HepG2 (cell line): ENCODE measurements around the gene SLC16A3. TPM values are rescaled to one million over a fixed set of nuclear protein-coding genes. Genes with fewer than 3 reads are reported as not detected.
A peak's percentile ranks its signal among the peaks of the same experiment; 100 is the strongest.

ENCODE experiments used
- CBX5 ChIP-seq: sonication (generic); formaldehyde crosslinking; IDR thresholded peaks from 2 replicates; pipeline ENCODE4 v1.4.0; 2020; ENCODE audit warnings: missing genetic modification reagents, borderline replicate concordance
- FOXA1 ChIP-seq, 2 experiments: fragments of 450-650 bp in 1 of 2; sonication (generic) in 1 of 2; formaldehyde crosslinking in 1 of 2; IDR thresholded peaks; 2 replicates each; pipeline versions ENCODE4 v1.4.0 to v1.6.1; 2016 to 2020; ENCODE audit warnings: missing genetic modification reagents in 1 of 2
- FOXO4 ChIP-seq: sonication (generic); formaldehyde crosslinking; conservative IDR thresholded peaks from 2 replicates; pipeline ENCODE4 v1.8.1; 2023; ENCODE audit warnings: missing genetic modification reagents
- HINFP ChIP-seq: sonication (generic); formaldehyde crosslinking; IDR thresholded peaks from 2 replicates; pipeline ENCODE4 v1.4.0; 2020; ENCODE audit warnings: low read depth, mild to moderate bottlenecking, missing genetic modification reagents
- MBNL3 ChIP-seq: fragments of 250-450 bp; sonication (Bioruptor Pico); conservative IDR thresholded peaks from 2 replicates; pipeline ENCODE4 v1.8.0; 2022; ENCODE audit warnings: mild to moderate bottlenecking, inconsistent platforms
- MIER3 ChIP-seq: IDR thresholded peaks from 2 replicates; pipeline ENCODE4 v1.6.1; 2016; ENCODE audit warnings: missing compliant biosample characterization, borderline replicate concordance
- MXD4 ChIP-seq: IDR thresholded peaks from 2 replicates; pipeline ENCODE4 v1.6.1; 2016; ENCODE audit warnings: mild to moderate bottlenecking, missing biosample characterization, missing genetic modification reagents
- MYC ChIP-seq: sonication (generic); formaldehyde crosslinking; IDR thresholded peaks from 2 replicates; pipeline ENCODE4 v1.9.0; 2021; ENCODE audit warnings: missing genetic modification reagents, borderline replicate concordance
- NR2F1 ChIP-seq, 2 experiments: fragments of 450-650 bp in 1 of 2; formaldehyde crosslinking in 1 of 2; IDR thresholded peaks; 2 replicates each; pipeline versions ENCODE4 v1.5.0 to v1.6.1; 2016 to 2020; ENCODE audit warnings: mild to moderate bottlenecking in 1 of 2, missing compliant biosample characterization in 1 of 2, missing genetic modification reagents in 1 of 2, moderate library complexity in 1 of 2
- RBAK ChIP-seq: sonication (generic); formaldehyde crosslinking; IDR thresholded peaks from 2 replicates; pipeline ENCODE4 v1.5.1; 2020; ENCODE audit warnings: mild to moderate bottlenecking, missing genetic modification reagents
- RXRB ChIP-seq: IDR thresholded peaks from 2 replicates; pipeline ENCODE4 v1.6.1; 2016; ENCODE audit warnings: borderline replicate concordance, missing genetic modification reagents, missing compliant biosample characterization
- SAP130 ChIP-seq: IDR thresholded peaks from 2 replicates; pipeline ENCODE4 v1.6.1; 2016; ENCODE audit warnings: low read depth
- SP140L ChIP-seq: sonication (generic); formaldehyde crosslinking; IDR thresholded peaks from 2 replicates; pipeline ENCODE4 v1.4.0; 2020; ENCODE audit warnings: missing genetic modification reagents, borderline replicate concordance
- ZBTB38 ChIP-seq: sonication (generic); formaldehyde crosslinking; IDR thresholded peaks from 2 replicates; pipeline ENCODE4 v1.5.1; 2020; ENCODE audit warnings: mild to moderate bottlenecking, missing genetic modification reagents
- ZNF160 ChIP-seq: sonication (generic); formaldehyde crosslinking; IDR thresholded peaks from 2 replicates; pipeline ENCODE4 v1.8.0; 2022; ENCODE audit warnings: mild to moderate bottlenecking, inconsistent platforms, missing genetic modification reagents
- ZNF264 ChIP-seq: sonication (generic); formaldehyde crosslinking; IDR thresholded peaks from 2 replicates; pipeline ENCODE4 v1.4.0; 2020; ENCODE audit warnings: missing genetic modification reagents
- ZNF326 ChIP-seq: sonication (generic); formaldehyde crosslinking; IDR thresholded peaks from 2 replicates; pipeline ENCODE4 v1.4.0; 2020; ENCODE audit warnings: missing genetic modification reagents, borderline replicate concordance
- ZNF530 ChIP-seq: sonication (generic); formaldehyde crosslinking; IDR thresholded peaks from 2 replicates; pipeline ENCODE4 v1.5.0; 2020; ENCODE audit warnings: low read depth, mild to moderate bottlenecking, missing genetic modification reagents
- ZNF550 ChIP-seq: sonication (generic); formaldehyde crosslinking; IDR thresholded peaks from 2 replicates; pipeline ENCODE4 v1.4.0; 2020; ENCODE audit warnings: mild to moderate bottlenecking, missing genetic modification reagents, borderline replicate concordance
- ZNF609 ChIP-seq: sonication (generic); formaldehyde crosslinking; IDR thresholded peaks from 2 replicates; pipeline ENCODE4 v1.4.0; 2020; ENCODE audit warnings: mild to moderate bottlenecking, missing genetic modification reagents, borderline replicate concordance
- ZNF713 ChIP-seq: sonication (generic); formaldehyde crosslinking; IDR thresholded peaks from 2 replicates; pipeline ENCODE4 v1.4.0; 2020; ENCODE audit warnings: mild to moderate bottlenecking, missing genetic modification reagents
- ZSCAN20 ChIP-seq: sonication (generic); formaldehyde crosslinking; IDR thresholded peaks from 2 replicates; pipeline ENCODE4 v1.4.0; 2020; ENCODE audit warnings: missing genetic modification reagents, mild to moderate bottlenecking, borderline replicate concordance
- polyA plus RNA-seq, 8 experiments: library from polyadenylated mRNA; depleted of rRNA in 3 of 8; stranded (reverse) in 7 of 8; unstranded in 1 of 8; fragments of >200 nt; fragmentation: Illumina TruSeq in 4 of 8; extraction: Trizol in 4 of 8; gene quantifications; 2 replicates each; pipeline versions ENCODE4 v1.2.1 to v1.2.3, GENCODE V29; 2011 to 2016; ENCODE audit warnings: low read depth in 4 of 8, missing spikeins in 1 of 8, mixed read lengths in 1 of 8; ENCODE audit not compliant: insufficient read depth in 1 of 8
- total RNA-seq, 5 experiments: library from RNA; depleted of rRNA; stranded (reverse); fragments of >200 nt; fragmentation: Illumina TruSeq; extraction: Trizol; gene quantifications; 2 replicates each; pipeline ENCODE4 v1.2.3, GENCODE V29; 2016; ENCODE audit warnings: low read depth in 1 of 5

The SLC16A3 gene
- total and polyA plus RNA-seq, 2 of the 13 experiments (the other 11 are each of a cell fraction or from before 2014, with no cell fraction given), result 242 to 349 TPM

GRCh38 chr17:82239926-82240505 is 11.2 kb downstream of the SLC16A3 start (continued):
- TF ChIP-seq ZNF609, result peak; percentile 32; the same call in 1 of the 2 replicates
- peak; percentile 71 for TF ChIP-seq ZNF326
- peak; percentile 36 to 61; a peak in 2 of 4 replicates for TF ChIP-seq NR2F1 (CRISPR knock-in tag; IDR thresholded peaks at IDR 0.05)
- no peak for TF ChIP-seq ZNF264 (CRISPR knock-in tag)
- peak; percentile 82 for TF ChIP-seq RXRB (CRISPR knock-in tag)
- 0 out of 2 replicates have a peak, but pooled peaks have one; percentile 38 for TF ChIP-seq ZNF530 (CRISPR knock-in tag)
- no peak for TF ChIP-seq ZNF550
- TF ChIP-seq ZBTB38 (CRISPR knock-in tag), result peak; percentile 98
- peak; percentile 61; the same call in 1 of the 2 replicates for TF ChIP-seq MYC (CRISPR knock-in tag)
- TF ChIP-seq MBNL3 (CRISPR knock-in tag), result no peak
- no peak for TF ChIP-seq HINFP (CRISPR knock-in tag)
- no peak for TF ChIP-seq ZNF713 (CRISPR knock-in tag)
- peak; percentile 72 for TF ChIP-seq SAP130
- no peak for TF ChIP-seq FOXA1 (IDR thresholded peaks at IDR 0.05)
- 0 out of 2 replicates have a peak, but pooled peaks have one; percentile 3 for TF ChIP-seq FOXA1 (CRISPR knock-in tag; IDR thresholded peaks at IDR 0.05)
- TF ChIP-seq CBX5 (CRISPR knock-in tag), result 0 out of 2 replicates have a peak, but pooled peaks have one; percentile 24
- TF ChIP-seq ZNF160, result peak; percentile 32; the same call in 1 of the 2 replicates
- 0 out of 2 replicates have a peak, but pooled peaks have one; percentile 50 for TF ChIP-seq MXD4 (CRISPR knock-in tag)
- no peak for TF ChIP-seq ZSCAN20 (CRISPR knock-in tag)
- no peak for TF ChIP-seq SP140L (CRISPR knock-in tag)
- TF ChIP-seq FOXO4, result 0 out of 2 replicates have a peak, but pooled peaks have one; percentile 84
- peak; percentile 9; the same call in 1 of the 2 replicates for TF ChIP-seq MIER3
- TF ChIP-seq RBAK (CRISPR knock-in tag), result peak; percentile 21; the same call in 1 of the 2 replicates
